SK-N-SH treated with all-trans-retinoic acid at 6 μM for 48 hours (cell line): ENCODE data around the gene USP4.

ENCODE experiments used
- ATAC-seq: fragments of 200-7000 bp; cut with Tn5 transposase; 3 replicates; pipeline ENCODE4 v1.9.1; 2020; ENCODE audit warnings: mild to moderate bottlenecking, moderate library complexity
- ARNTL ChIP-seq: fragments of 450-650 bp; formaldehyde crosslinking; IDR thresholded peaks from 2 replicates; pipeline ENCODE4 v1.5.0; 2020; ENCODE audit warnings: low read depth, mild to moderate bottlenecking, moderate library complexity, borderline replicate concordance
- BACH2 ChIP-seq: fragments of 250-450 bp; sonication (Bioruptor Pico); IDR thresholded peaks from 2 replicates; pipeline ENCODE4 v1.9.0; 2021; ENCODE audit warnings: mild to moderate bottlenecking, borderline replicate concordance
- CREB5 ChIP-seq: fragments of 250-450 bp; sonication (Bioruptor Pico); IDR thresholded peaks from 2 replicates; pipeline ENCODE4 v1.5.1; 2020; ENCODE audit warnings: low read depth, mild to moderate bottlenecking, moderate library complexity
- CSDC2 ChIP-seq: fragments of 250-450 bp; sonication (Bioruptor Pico); IDR thresholded peaks from 2 replicates; pipeline ENCODE4 v1.5.0; 2020; ENCODE audit warnings: mild to moderate bottlenecking, moderate library complexity
- ESRRG ChIP-seq: fragments of 250-450 bp; sonication (Bioruptor Pico); IDR thresholded peaks from 2 replicates; pipeline ENCODE4 v1.6.1; 2021; ENCODE audit warnings: mild to moderate bottlenecking
- GLIS3 ChIP-seq: fragments of 250-450 bp; sonication (Bioruptor Pico); IDR thresholded peaks from 2 replicates; pipeline ENCODE4 v1.5.0; 2020; ENCODE audit warnings: mild to moderate bottlenecking, moderate library complexity
- ISL1 ChIP-seq: fragments of 250-450 bp; sonication (Bioruptor Pico); IDR thresholded peaks from 2 replicates; pipeline ENCODE4 v2.1.2; 2022; ENCODE audit warnings: mild to moderate bottlenecking, moderate library complexity
- OSR1 ChIP-seq: fragments of 250-450 bp; sonication (Bioruptor Pico); IDR thresholded peaks from 2 replicates; pipeline ENCODE4 v1.8.0; 2022; ENCODE audit warnings: moderate library complexity, mild to moderate bottlenecking, inconsistent platforms
- POU6F1 ChIP-seq: fragments of 250-450 bp; sonication (Bioruptor Pico); IDR thresholded peaks from 2 replicates; pipeline ENCODE4 v1.8.0; 2021; ENCODE audit warnings: low read depth, mild to moderate bottlenecking, moderate library complexity, borderline replicate concordance
- PPARA ChIP-seq: fragments of 250-450 bp; sonication (Bioruptor Pico); IDR thresholded peaks from 2 replicates; pipeline ENCODE4 v1.5.0; 2020; ENCODE audit warnings: mild to moderate bottlenecking, borderline replicate concordance
- RARB ChIP-seq: fragments of 250-450 bp; sonication (Bioruptor Pico); IDR thresholded peaks from 2 replicates; pipeline ENCODE4 v1.8.0; 2021; ENCODE audit warnings: mild to moderate bottlenecking, moderate library complexity
- SNAI2 ChIP-seq: fragments of 250-450 bp; sonication (Bioruptor Pico); IDR thresholded peaks from 2 replicates; pipeline ENCODE4 v1.5.0; 2020; ENCODE audit warnings: mild to moderate bottlenecking, moderate library complexity
- TCF4 ChIP-seq: fragments of 250-450 bp; sonication (Bioruptor Pico); IDR thresholded peaks from 2 replicates; pipeline ENCODE4 v1.8.0; 2021; ENCODE audit warnings: mild to moderate bottlenecking, moderate library complexity, borderline replicate concordance
- TOX ChIP-seq: fragments of 250-450 bp; sonication (Bioruptor Pico); IDR thresholded peaks from 2 replicates; pipeline ENCODE4 v1.8.0; 2021; ENCODE audit warnings: mild to moderate bottlenecking, moderate library complexity, borderline replicate concordance
- ZC3H10 ChIP-seq: fragments of 250-450 bp; sonication (Bioruptor Pico); IDR thresholded peaks from 2 replicates; pipeline ENCODE4 v1.5.1; 2021; ENCODE audit warnings: mild to moderate bottlenecking, moderate library complexity
- ZFP3 ChIP-seq: fragments of 250-450 bp; sonication (Bioruptor Pico); IDR thresholded peaks from 2 replicates; pipeline ENCODE4 v1.5.0; 2020; ENCODE audit warnings: mild to moderate bottlenecking, moderate library complexity
- ZFP30 ChIP-seq: fragments of 450-650 bp; formaldehyde crosslinking; IDR thresholded peaks from 2 replicates; pipeline ENCODE4 v1.5.0; 2022; ENCODE audit warnings: mild to moderate bottlenecking, moderate library complexity
- ZNF565 ChIP-seq: fragments of 450-650 bp; formaldehyde crosslinking; conservative IDR thresholded peaks from 2 replicates; pipeline ENCODE4 v1.5.0; 2020; ENCODE audit warnings: low read depth, mild to moderate bottlenecking, moderate library complexity
- ZNF8 ChIP-seq: fragments of 450-650 bp; formaldehyde crosslinking; IDR thresholded peaks from 2 replicates; pipeline ENCODE4 v1.5.0; 2020; ENCODE audit warnings: mild to moderate bottlenecking, moderate library complexity
- TF ChIP-seq, protein P1 (sequence below): fragments of 250-450 bp; sonication (Bioruptor Pico); IDR thresholded peaks from 2 replicates; pipeline ENCODE4 v1.5.1; 2021; ENCODE audit warnings: mild to moderate bottlenecking, moderate library complexity
- TF ChIP-seq, protein P2 (sequence below): fragments of 250-450 bp; sonication (Bioruptor Pico); IDR thresholded peaks from 2 replicates; pipeline ENCODE4 v1.8.0; 2020; ENCODE audit warnings: mild to moderate bottlenecking, moderate library complexity, borderline replicate concordance
- TF ChIP-seq, protein P3 (sequence below): fragments of 250-450 bp; sonication (Bioruptor Pico); IDR thresholded peaks from 2 replicates; pipeline ENCODE4 v1.5.0; 2020; ENCODE audit warnings: mild to moderate bottlenecking, moderate library complexity

The USP4 gene

DNA sequence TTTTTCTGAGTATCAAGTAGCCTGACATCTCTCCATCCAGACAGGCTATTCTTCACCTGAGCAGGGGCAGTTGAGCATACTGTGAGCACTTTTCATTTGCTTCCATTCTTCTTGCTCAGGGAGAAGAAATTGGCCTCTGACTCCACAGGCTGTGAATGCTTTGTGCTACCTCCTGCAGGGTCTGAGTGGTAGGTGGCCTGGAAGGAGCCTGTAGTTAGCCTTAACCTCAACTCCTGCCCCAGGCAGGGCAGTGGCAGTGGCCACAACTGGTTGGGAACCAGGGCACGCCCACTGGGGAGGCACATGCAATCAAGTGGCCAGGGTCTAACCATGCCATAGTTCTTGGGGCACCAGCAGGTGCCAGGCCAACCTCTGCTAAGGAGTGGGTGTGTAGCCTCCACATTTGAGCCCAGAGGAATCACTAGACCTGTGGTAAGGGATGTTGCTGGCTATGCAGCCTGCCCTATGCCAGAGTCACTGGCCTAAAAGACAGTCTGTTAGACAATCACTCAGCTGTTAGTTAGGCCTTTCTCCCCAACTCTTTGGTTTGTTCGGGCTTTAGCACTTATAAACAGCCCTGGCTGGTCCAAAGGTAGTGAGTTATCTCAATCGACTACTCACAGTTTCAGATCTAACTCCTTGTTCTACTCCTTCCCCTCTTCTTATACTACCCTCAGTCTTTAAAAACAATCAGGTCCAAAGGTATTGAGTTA lies 70.3 kb downstream of the USP4 start (continued):
- TF ChIP-seq ARNTL (CRISPR knock-in tag) (no peak), SNAI2 (CRISPR knock-in tag) (no peak), CSDC2 (CRISPR knock-in tag) (no peak), TCF4 (CRISPR knock-in tag) (no peak), RARB (CRISPR knock-in tag) (no peak), BACH2 (CRISPR knock-in tag) (no peak), ISL1 (CRISPR knock-in tag) (no peak), ZNF565 (no peak)
- TF ChIP-seq, protein P1, sequence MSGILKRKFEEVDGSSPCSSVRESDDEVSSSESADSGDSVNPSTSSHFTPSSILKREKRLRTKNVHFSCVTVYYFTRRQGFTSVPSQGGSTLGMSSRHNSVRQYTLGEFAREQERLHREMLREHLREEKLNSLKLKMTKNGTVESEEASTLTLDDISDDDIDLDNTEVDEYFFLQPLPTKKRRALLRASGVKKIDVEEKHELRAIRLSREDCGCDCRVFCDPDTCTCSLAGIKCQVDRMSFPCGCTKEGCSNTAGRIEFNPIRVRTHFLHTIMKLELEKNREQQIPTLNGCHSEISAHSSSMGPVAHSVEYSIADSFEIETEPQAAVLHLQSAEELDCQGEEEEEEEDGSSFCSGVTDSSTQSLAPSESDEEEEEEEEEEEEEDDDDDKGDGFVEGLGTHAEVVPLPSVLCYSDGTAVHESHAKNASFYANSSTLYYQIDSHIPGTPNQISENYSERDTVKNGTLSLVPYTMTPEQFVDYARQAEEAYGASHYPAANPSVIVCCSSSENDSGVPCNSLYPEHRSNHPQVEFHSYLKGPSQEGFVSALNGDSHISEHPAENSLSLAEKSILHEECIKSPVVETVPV (CRISPR knock-in tag), result no peak
- TF ChIP-seq, all 23 proteins: peak for 0

DNA sequence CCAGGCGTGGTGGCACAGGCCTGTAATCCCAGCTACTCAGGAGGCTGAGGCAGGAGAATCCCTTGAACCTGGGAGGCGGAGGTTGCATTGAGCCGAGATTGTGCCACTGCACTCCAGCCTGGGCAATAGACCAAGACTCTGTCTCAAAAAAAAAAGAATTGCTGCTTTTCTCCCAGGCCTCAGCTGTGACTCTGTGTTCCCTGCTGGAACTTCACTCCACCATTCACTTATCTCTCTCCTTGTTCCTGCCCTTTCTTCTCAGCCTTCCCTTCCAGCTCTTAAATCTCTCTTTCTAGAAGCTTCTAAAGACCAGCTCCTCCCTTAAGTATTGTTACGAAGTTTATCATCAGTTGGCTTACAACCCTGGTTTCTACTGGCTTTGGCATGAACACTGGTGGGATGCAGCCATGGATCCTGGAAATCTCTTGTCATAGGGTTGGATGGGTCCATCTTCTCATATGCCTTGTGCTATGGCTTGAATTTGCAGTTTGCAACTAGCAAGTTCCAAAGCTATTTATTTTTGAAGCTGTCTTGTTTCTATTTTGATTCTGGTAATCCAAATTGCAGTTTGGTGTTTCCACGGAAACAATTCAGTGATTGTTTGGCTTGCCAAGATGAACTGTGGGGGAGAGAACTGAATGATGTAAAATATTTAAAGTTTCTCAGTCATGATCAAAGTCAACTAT lies 73.3 kb downstream of the USP4 start:
- ATAC-seq, result no peak
- TF ChIP-seq OSR1 (CRISPR knock-in tag) (no peak), ZC3H10 (no peak), ISL1 (CRISPR knock-in tag) (no peak), ZFP30 (CRISPR knock-in tag) (no peak), CREB5 (CRISPR knock-in tag) (no peak), SNAI2 (CRISPR knock-in tag) (no peak), POU6F1 (CRISPR knock-in tag) (no peak), PPARA (CRISPR knock-in tag) (no peak), GLIS3 (CRISPR knock-in tag) (no peak), ZFP3 (CRISPR knock-in tag) (no peak), CSDC2 (CRISPR knock-in tag) (no peak), TCF4 (CRISPR knock-in tag) (no peak), ZNF8 (no peak), TOX (no peak), ESRRG (CRISPR knock-in tag) (no peak)
- TF ChIP-seq, protein P2, sequence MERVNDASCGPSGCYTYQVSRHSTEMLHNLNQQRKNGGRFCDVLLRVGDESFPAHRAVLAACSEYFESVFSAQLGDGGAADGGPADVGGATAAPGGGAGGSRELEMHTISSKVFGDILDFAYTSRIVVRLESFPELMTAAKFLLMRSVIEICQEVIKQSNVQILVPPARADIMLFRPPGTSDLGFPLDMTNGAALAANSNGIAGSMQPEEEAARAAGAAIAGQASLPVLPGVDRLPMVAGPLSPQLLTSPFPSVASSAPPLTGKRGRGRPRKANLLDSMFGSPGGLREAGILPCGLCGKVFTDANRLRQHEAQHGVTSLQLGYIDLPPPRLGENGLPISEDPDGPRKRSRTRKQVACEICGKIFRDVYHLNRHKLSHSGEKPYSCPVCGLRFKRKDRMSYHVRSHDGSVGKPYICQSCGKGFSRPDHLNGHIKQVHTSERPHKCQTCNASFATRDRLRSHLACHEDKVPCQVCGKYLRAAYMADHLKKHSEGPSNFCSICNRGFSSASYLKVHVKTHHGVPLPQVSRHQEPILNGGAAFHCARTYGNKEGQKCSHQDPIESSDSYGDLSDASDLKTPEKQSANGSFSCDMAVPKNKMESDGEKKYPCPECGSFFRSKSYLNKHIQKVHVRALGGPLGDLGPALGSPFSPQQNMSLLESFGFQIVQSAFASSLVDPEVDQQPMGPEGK (CRISPR knock-in tag), result no peak
- TF ChIP-seq, protein P3, sequence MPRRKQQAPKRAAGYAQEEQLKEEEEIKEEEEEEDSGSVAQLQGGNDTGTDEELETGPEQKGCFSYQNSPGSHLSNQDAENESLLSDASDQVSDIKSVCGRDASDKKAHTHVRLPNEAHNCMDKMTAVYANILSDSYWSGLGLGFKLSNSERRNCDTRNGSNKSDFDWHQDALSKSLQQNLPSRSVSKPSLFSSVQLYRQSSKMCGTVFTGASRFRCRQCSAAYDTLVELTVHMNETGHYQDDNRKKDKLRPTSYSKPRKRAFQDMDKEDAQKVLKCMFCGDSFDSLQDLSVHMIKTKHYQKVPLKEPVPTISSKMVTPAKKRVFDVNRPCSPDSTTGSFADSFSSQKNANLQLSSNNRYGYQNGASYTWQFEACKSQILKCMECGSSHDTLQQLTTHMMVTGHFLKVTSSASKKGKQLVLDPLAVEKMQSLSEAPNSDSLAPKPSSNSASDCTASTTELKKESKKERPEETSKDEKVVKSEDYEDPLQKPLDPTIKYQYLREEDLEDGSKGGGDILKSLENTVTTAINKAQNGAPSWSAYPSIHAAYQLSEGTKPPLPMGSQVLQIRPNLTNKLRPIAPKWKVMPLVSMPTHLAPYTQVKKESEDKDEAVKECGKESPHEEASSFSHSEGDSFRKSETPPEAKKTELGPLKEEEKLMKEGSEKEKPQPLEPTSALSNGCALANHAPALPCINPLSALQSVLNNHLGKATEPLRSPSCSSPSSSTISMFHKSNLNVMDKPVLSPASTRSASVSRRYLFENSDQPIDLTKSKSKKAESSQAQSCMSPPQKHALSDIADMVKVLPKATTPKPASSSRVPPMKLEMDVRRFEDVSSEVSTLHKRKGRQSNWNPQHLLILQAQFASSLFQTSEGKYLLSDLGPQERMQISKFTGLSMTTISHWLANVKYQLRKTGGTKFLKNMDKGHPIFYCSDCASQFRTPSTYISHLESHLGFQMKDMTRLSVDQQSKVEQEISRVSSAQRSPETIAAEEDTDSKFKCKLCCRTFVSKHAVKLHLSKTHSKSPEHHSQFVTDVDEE, result no peak
- TF ChIP-seq, all 23 proteins: peak for 0
